IMR-90 (cell line): ENCODE data around the gene CELA2B.

Experiments used
- CHD1 ChIP-seq: IDR thresholded peaks from 2 replicates; pipeline ENCODE4 v1.6.1; 2012; ENCODE audit warnings: low read depth, low read length, improper control_type of control experiment
- CTCF ChIP-seq: conservative IDR thresholded peaks from 2 replicates; pipeline ENCODE4 v1.5.1; 2012; ENCODE audit warnings: mild to moderate bottlenecking, low read depth, low read length, improper control_type of control experiment
- ELK1 ChIP-seq: fragments of 150-350 bp; IDR thresholded peaks from 2 replicates; pipeline ENCODE4 v1.6.1; 2016; ENCODE audit warnings: low read depth, mild to moderate bottlenecking, low read length, moderate library complexity, borderline replicate concordance
- FOS ChIP-seq: fragments of 150-350 bp; IDR thresholded peaks from 2 replicates; pipeline ENCODE4 v1.6.1; 2016; ENCODE audit warnings: low read depth, low read length
- MAFK ChIP-seq: IDR thresholded peaks from 2 replicates; pipeline ENCODE4 v1.6.1; 2012; ENCODE audit warnings: low read depth, low read length, improper control_type of control experiment
- MAZ ChIP-seq: IDR thresholded peaks from 2 replicates; pipeline ENCODE4 v1.6.1; 2012; ENCODE audit warnings: low read depth, mild to moderate bottlenecking, low read length, improper control_type of control experiment, moderate library complexity, borderline replicate concordance
- MXI1 ChIP-seq: IDR thresholded peaks from 2 replicates; pipeline ENCODE4 v1.6.1; 2012; ENCODE audit warnings: low read depth, mild to moderate bottlenecking, low read length, moderate library complexity, borderline replicate concordance
- POLR2A ChIP-seq: IDR thresholded peaks from 2 replicates; pipeline ENCODE4 v1.6.1; 2012; ENCODE audit warnings: mild to moderate bottlenecking, low read depth, low read length
- RCOR1 ChIP-seq: IDR thresholded peaks from 2 replicates; pipeline ENCODE4 v1.6.1; 2012; ENCODE audit warnings: mild to moderate bottlenecking, low read length, improper control_type of control experiment; ENCODE audit not compliant: insufficient replicate concordance
- RFX5 ChIP-seq: IDR thresholded peaks from 2 replicates; pipeline ENCODE4 v1.8.0; 2012; ENCODE audit warnings: low read depth, mild to moderate bottlenecking, low read length, moderate library complexity
- SMC3 ChIP-seq: fragments of 150-350 bp; IDR thresholded peaks from 2 replicates; pipeline ENCODE4 v1.6.1; 2016; ENCODE audit warnings: low read depth, mild to moderate bottlenecking, antibody characterized with exemption, low read length, moderate library complexity
- USF2 ChIP-seq: fragments of 150-350 bp; IDR thresholded peaks from 2 replicates; pipeline ENCODE4 v1.6.1; 2017; ENCODE audit warnings: mild to moderate bottlenecking, antibody characterized with exemption, low read length, low read depth

- TF ChIP-seq CTCF (no peak), CHD1 (no peak), MXI1 (no peak), FOS (no peak), POLR2A (no peak; the same call in 1 of the 2 replicates), MAFK (no peak), RCOR1 (no peak), MAZ (no peak), SMC3 (no peak), USF2 (no peak), ELK1 (no peak), RFX5 (no peak)
These were observed 46.6 kb downstream of the CELA2B start for GRCh38 chr1:15522551-15522950.
